Skeletal muscle tissue (tissue), 4 donors: ENCODE results near the gene ZDHHC13. TPM values are rescaled to one million over a fixed set of nuclear protein-coding genes. Genes with fewer than 3 reads are reported as not detected.
"Not testable (repeated sequence)": the region's sequence is repeated elsewhere in the genome, so short reads cannot be mapped to it uniquely, and the experiment has no call there.

Experiments
- H3K27ac ChIP-seq: one replicate; pipeline ENCODE4 v1.7.0; 2013; ENCODE audit warnings: mild to moderate bottlenecking, low read depth, low read length, inconsistent platforms
- H3K27me3 ChIP-seq, 3 donors: one replicate each; pipeline ENCODE4 v1.7.0; 2013; ENCODE audit warnings: low read length in 3 of 3; ENCODE audit not compliant: control insufficient read depth in 3 of 3, insufficient read depth in 3 of 3
- H3K36me3 ChIP-seq, 3 donors: one replicate each; pipeline ENCODE4 v1.7.0; 2013; ENCODE audit warnings: low read length in 3 of 3; ENCODE audit not compliant: control insufficient read depth in 3 of 3, insufficient read depth in 3 of 3
- H3K4me1 ChIP-seq, 3 donors: one replicate each; pipeline ENCODE4 v1.7.0; 2013; ENCODE audit warnings: low read length in 3 of 3, mild to moderate bottlenecking in 3 of 3; ENCODE audit not compliant: control insufficient read depth in 3 of 3, insufficient read depth in 3 of 3
- H3K4me3 ChIP-seq, 3 donors: one replicate each; pipeline ENCODE4 v1.7.0; 2013; ENCODE audit warnings: low read length in 3 of 3
- H3K9ac ChIP-seq, 3 donors: one replicate each; pipeline ENCODE4 v1.7.0; 2013; ENCODE audit warnings: low read length in 3 of 3, mild to moderate bottlenecking in 3 of 3, moderate library complexity in 2 of 3, low read depth in 1 of 3
- H3K9me3 ChIP-seq, 3 donors: one replicate each; pipeline ENCODE4 v1.7.0; 2013; ENCODE audit warnings: low read length in 3 of 3; ENCODE audit not compliant: control insufficient read depth in 3 of 3
- total RNA-seq: library from RNA; depleted of rRNA; stranded (reverse); fragments of >200 nt; gene quantifications from one replicate; pipeline ENCODE4 v1.2.3, GENCODE V29; 2014
- donor health status: Osteomylitis.

The ZDHHC13 gene
- total RNA-seq, 1 donor from 2014 or later, result 6.8 TPM

GRCh38 chr11:19117760-19118097 lies 761 bp downstream of the ZDHHC13 start:
- Histone ChIP-seq H3K9me3 (no peaks in the 10 kb centered on the region), H3K4me3 (peak overlapping the region; percentile 71 to 83 (median 78)), H3K4me1 (peaks cover 3 to 16% (median 7%) of the 10 kb centered on the region in 3 donors), H3K36me3 (no peaks in the 10 kb centered on the region), H3K27ac (no peak overlapping the region), H3K27me3 (peaks cover 0 to 10% (median 0%) of the 10 kb centered on the region in 3 donors), H3K9ac (peak overlapping the region; percentile 67 to 73 (median 68))

- Histone ChIP-seq H3K27me3 (peaks cover 0 to 8% (median 0%) of the 10 kb centered on the region in 3 donors), H3K9me3 (no peaks in the 10 kb centered on the region), H3K27ac (no peak overlapping the region), H3K4me1 (peaks cover 3 to 11% (median 7%) of the 10 kb centered on the region in 3 donors), H3K4me3 (no peak overlapping the region), H3K36me3 (no peaks in the 10 kb centered on the region), H3K9ac (no peak overlapping the region)
Observed at GRCh38 chr11:19121646-19122045, 4.7 kb downstream of the ZDHHC13 start.

GRCh38 chr11:19122960-19123615 lies 6.1 kb downstream of the ZDHHC13 start:
- Histone ChIP-seq H3K4me3 (no peak overlapping the region), H3K27me3 (no peaks in the 10 kb centered on the region), H3K4me1 (peaks cover 0 to under 1% (median 0%) of the 10 kb centered on the region in 3 donors), H3K27ac (no peak overlapping the region), H3K9me3 (no peaks in the 10 kb centered on the region), H3K36me3 (no peaks in the 10 kb centered on the region), H3K9ac (no peak overlapping the region)

- not testable (repeated sequence) for H3K4me3 ChIP-seq, H3K4me1 ChIP-seq, H3K9ac ChIP-seq, H3K27ac ChIP-seq, H3K9me3 ChIP-seq, H3K36me3 ChIP-seq, H3K27me3 ChIP-seq
Observed at GRCh38 chr11:19126562-19127325, 9.8 kb downstream of the ZDHHC13 start.

- no peaks in the 10 kb centered on the region for H3K9me3 ChIP-seq
- H3K27me3 ChIP-seq, result no peaks in the 10 kb centered on the region
- no peaks in the 10 kb centered on the region for H3K36me3 ChIP-seq
- no peaks in the 10 kb centered on the region for H3K4me1 ChIP-seq
- H3K4me3 ChIP-seq, result no peak overlapping the region
- no peak overlapping the region for H3K9ac ChIP-seq
- H3K27ac ChIP-seq, result no peak overlapping the region
Observed at GRCh38 chr11:19134004-19134403, 17.0 kb downstream of the ZDHHC13 start.

DNA sequence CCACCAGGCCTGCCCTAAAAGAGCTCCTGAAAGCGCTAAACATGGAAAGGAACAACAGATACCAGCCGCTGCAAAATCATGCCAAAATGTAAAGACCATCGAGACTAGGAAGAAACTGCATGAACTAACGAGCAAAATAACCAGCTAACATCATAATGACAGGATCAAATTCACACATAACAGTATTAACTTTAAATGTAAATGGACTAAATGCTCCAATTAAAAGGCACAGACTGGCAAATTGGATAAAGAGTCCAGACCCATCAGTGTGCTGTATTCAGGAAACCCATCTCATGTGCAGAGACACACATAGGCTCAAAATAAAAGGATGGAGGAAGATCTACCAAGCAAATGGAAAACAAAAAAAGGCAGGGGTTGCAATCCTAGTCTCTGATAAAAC lies 19.9 kb downstream of the ZDHHC13 start:
- H3K27me3 ChIP-seq, H3K36me3 ChIP-seq, H3K4me1 ChIP-seq, H3K4me3 ChIP-seq, H3K27ac ChIP-seq, H3K9ac ChIP-seq, H3K9me3 ChIP-seq: not testable (repeated sequence)

DNA sequence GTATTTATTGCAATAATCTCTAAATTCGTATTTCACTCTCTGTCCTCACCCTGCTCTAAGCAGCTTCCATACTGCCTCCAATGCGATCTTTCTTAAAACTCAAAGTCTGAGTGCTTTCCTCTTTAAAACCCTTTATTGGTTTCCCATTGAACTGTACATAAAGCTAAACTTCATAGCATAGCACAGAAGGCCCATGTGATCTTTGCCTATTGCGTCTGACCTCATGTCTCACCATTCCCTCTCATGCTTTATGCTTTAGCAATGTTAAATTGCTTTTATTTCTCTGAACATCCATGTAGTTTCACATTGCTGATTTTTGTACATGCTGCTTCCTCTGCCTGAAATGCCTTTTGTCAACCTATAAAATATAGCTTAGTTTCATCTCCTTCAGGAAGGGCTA lies 28.4 kb downstream of the ZDHHC13 start:
- Histone ChIP-seq H3K4me3 (no peak overlapping the region), H3K27me3 (no peaks in the 10 kb centered on the region), H3K9me3 (no peaks in the 10 kb centered on the region), H3K36me3 (no peaks in the 10 kb centered on the region), H3K4me1 (no peaks in the 10 kb centered on the region), H3K27ac (no peak overlapping the region), H3K9ac (no peak overlapping the region)

GRCh38 chr11:19156892-19157291 lies 39.9 kb downstream of the ZDHHC13 start:
- Histone ChIP-seq H3K4me3 (no peak overlapping the region), H3K36me3 (peaks cover 0 to 6% (median 3%) of the 10 kb centered on the region in 3 donors), H3K27ac (no peak overlapping the region), H3K27me3 (no peaks in the 10 kb centered on the region), H3K9me3 (no peaks in the 10 kb centered on the region), H3K4me1 (no peaks in the 10 kb centered on the region), H3K9ac (no peak overlapping the region)

DNA sequence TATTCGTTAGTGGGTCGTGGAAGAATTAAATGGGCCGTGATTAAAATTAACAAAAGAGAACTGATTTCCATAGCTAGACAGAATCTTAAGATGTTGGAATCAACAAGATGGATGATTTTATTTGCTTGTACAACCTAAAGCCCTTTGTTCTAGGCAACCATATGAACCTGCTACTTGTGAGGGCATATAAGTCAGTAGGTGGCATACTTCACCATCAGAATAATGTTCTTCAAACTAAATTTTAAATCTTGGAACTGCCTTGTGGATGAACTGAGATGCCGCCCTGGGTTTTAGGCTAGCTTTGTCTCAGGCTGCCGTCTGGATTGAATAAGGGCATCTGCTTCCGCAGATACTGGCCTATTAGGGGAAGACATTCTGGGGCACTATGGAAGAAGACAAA lies 43.9 kb downstream of the ZDHHC13 start:
- Histone ChIP-seq H3K4me3 (no peak overlapping the region), H3K27me3 (no peaks in the 10 kb centered on the region), H3K9me3 (no peaks in the 10 kb centered on the region), H3K27ac (no peak overlapping the region), H3K4me1 (no peaks in the 10 kb centered on the region), H3K36me3 (peaks cover 0 to 6% (median 4%) of the 10 kb centered on the region in 3 donors), H3K9ac (no peak overlapping the region)

DNA sequence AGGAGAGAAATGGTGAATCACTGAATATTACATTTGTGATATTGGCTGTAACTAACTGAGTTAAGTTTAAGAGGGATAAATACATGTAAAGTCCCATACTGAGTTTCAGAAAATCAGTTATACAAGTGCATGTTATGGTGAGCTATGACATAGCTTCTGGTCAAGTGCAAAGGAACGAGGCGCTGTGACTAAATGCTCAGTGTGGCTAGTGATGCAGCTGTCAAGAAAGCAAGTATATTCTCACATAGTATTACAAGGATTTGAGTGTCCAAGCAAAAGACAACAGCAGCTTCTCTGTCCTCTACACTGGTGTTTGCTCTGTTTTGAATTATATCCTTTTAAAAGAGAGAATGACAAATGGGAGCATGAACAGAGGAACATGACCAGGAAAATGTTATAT lies 44.7 kb downstream of the ZDHHC13 start:
- no peaks in the 10 kb centered on the region for H3K9me3 ChIP-seq
- H3K27ac ChIP-seq, result no peak overlapping the region
- peaks cover 0 to 6% (median 4%) of the 10 kb centered on the region in 3 donors for H3K36me3 ChIP-seq

More for the DNA sequence above, 44.7 kb downstream of the ZDHHC13 start:
- Histone ChIP-seq H3K27me3 (no peaks in the 10 kb centered on the region), H3K4me1 (no peaks in the 10 kb centered on the region), H3K9ac (no peak overlapping the region), H3K4me3 (no peak overlapping the region)
